HCT116 (cell line): ENCODE measurements around the gene HGFAC. TPM values are rescaled to one million over a fixed set of nuclear protein-coding genes. Genes with fewer than 3 reads are reported as not detected.

Experiments
- ATAC-seq: fragments of 200-7000 bp; cut with Tn5 transposase; 2 replicates; pipeline ENCODE4 v1.9.1; 2020; ENCODE audit warnings: mild to moderate bottlenecking, moderate library complexity
- BruUV-seq: library from RNA; stranded (reverse); fragments of 400-500 nt; replicated peaks from 2 replicates; lab custom pipeline; 2021; lab: Mats Ljungman, UMichigan
- CTCF ChIA-PET: fragments of 300-600 bp; sonication (Branson Sonifier 250); formaldehyde crosslinking; loops from one replicate; lab custom pipeline; 2021; ENCODE audit warnings: antibody characterized with exemption; lab: Charles Lee
- POLR2A ChIA-PET: fragments of 300-600, 350-600 bp; sonication (Branson Sonifier 250); formaldehyde crosslinking; loops from one replicate; lab custom pipeline; 2021; ENCODE audit warnings: antibody characterized with exemption; lab: Charles Lee
- RAD21 ChIA-PET, 2 experiments: fragments of 300-600 bp; sonication (Branson Sonifier 250); formaldehyde crosslinking; loops; one replicate each; lab custom pipeline; 2023; ENCODE audit warnings: low total read pairs in 2 of 2; ENCODE audit not compliant: uncharacterized antibody in 2 of 2, unreplicated experiment in 2 of 2, low non-redundant PET in 1 of 2; lab: Charles Lee
- DNase-seq: peaks from one replicate; pipeline ENCODE4 v3.0.0-alpha.2; 2010; ENCODE audit warnings: low read depth, low spot score
- H2AFZ ChIP-seq: fragments of 200-600 bp; shearing (Covaris generic), sonication (generic); 2 replicates; pipeline ENCODE4 v1.6.1; 2017; ENCODE audit warnings: low read depth, mixed run types, mixed read lengths, antibody characterized with exemption, low read length; ENCODE audit not compliant: poor library complexity, severe bottlenecking
- H3K27ac ChIP-seq: 2 replicates; pipeline ENCODE4 v1.5.1; 2012; ENCODE audit warnings: low read depth, low read length
- H3K27me3 ChIP-seq: fragments of 200-600 bp; sonication (generic); 2 replicates; pipeline ENCODE4 v1.6.1; 2016; ENCODE audit warnings: mixed run types, low read length, mixed read lengths; ENCODE audit not compliant: insufficient read depth
- H3K36me3 ChIP-seq, 2 experiments: fragments of 200-500 bp in 1 of 2; fragments of 200-600 bp in 1 of 2; sonication (Bioruptor generic) in 1 of 2; sonication (generic) in 1 of 2; 2 replicates each; pipeline versions ENCODE4 v1.5.1 to v1.6.1; 2014 to 2016; ENCODE audit warnings: low read length in 2 of 2, inconsistent platforms in 1 of 2, mixed read lengths in 1 of 2, mixed run types in 1 of 2; ENCODE audit not compliant: insufficient read depth in 2 of 2, control insufficient read depth in 1 of 2
- H3K4me1 ChIP-seq, 2 experiments: fragments of 200-600 bp in 1 of 2; sonication (generic) in 1 of 2; 2 replicates each; pipeline versions ENCODE4 v1.5.1 to v1.6.1; 2012 to 2017; ENCODE audit warnings: low read length in 2 of 2, inconsistent platforms in 1 of 2, mild to moderate bottlenecking in 1 of 2, mixed read lengths in 1 of 2, mixed run types in 1 of 2, moderate library complexity in 1 of 2; ENCODE audit not compliant: insufficient read depth in 2 of 2, control insufficient read depth in 1 of 2
- H3K4me2 ChIP-seq: fragments of 200-600 bp; sonication (generic); 2 replicates; pipeline ENCODE4 v1.6.1; 2017; ENCODE audit warnings: mixed run types, low read length, mixed read lengths
- H3K4me3 ChIP-seq, 2 experiments: fragments of 200-600 bp in 1 of 2; sonication (generic) in 1 of 2; replicated peaks in 1 of 2; 2 replicates each; pipeline ENCODE4 v1.5.1; 2011 to 2016; ENCODE audit warnings: low read length in 2 of 2, control low read depth in 1 of 2, low read depth in 1 of 2, mild to moderate bottlenecking in 1 of 2, mixed read lengths in 1 of 2, mixed run types in 1 of 2
- H3K79me2 ChIP-seq: fragments of 200-600 bp; sonication (generic); 2 replicates; pipeline ENCODE4 v1.6.1; 2017; ENCODE audit warnings: mild to moderate bottlenecking, mixed run types, low read length, moderate library complexity, mixed read lengths; ENCODE audit not compliant: insufficient read depth
- H3K9ac ChIP-seq: fragments of 200-600 bp; sonication (generic); 2 replicates; pipeline ENCODE4 v1.6.1; 2016; ENCODE audit warnings: low read length, mixed read lengths
- H3K9me2 ChIP-seq: fragments of 200-600 bp; sonication (generic), shearing (Covaris generic); 2 replicates; pipeline ENCODE4 v1.6.1; 2017; ENCODE audit warnings: mixed run types, mild to moderate bottlenecking, moderate library complexity; ENCODE audit not compliant: insufficient read depth
- H3K9me3 ChIP-seq, 2 experiments: fragments of 200-500 bp in 1 of 2; fragments of 200-600 bp in 1 of 2; sonication (Bioruptor generic) in 1 of 2; sonication (generic) in 1 of 2; 2 replicates each; pipeline ENCODE4 v1.6.1; 2014 to 2017; ENCODE audit warnings: low read length in 2 of 2, mixed read lengths in 2 of 2, inconsistent platforms in 1 of 2, low read depth in 1 of 2, mild to moderate bottlenecking in 1 of 2, mixed run types in 1 of 2, moderate library complexity in 1 of 2; ENCODE audit not compliant: control insufficient read depth in 1 of 2, insufficient read depth in 1 of 2
- H4K20me1 ChIP-seq: fragments of 200-600 bp; sonication (generic), shearing (Covaris generic); 2 replicates; pipeline ENCODE4 v1.6.1; 2017; ENCODE audit warnings: mixed run types, mild to moderate bottlenecking, moderate library complexity; ENCODE audit not compliant: insufficient read depth
- JUND ChIP-seq: IDR thresholded peaks from 2 replicates; pipeline ENCODE4 v1.6.1; 2012
- MAX ChIP-seq: IDR thresholded peaks from 2 replicates; pipeline ENCODE4 v1.6.1; 2012
- SIN3A ChIP-seq: IDR thresholded peaks from 2 replicates; pipeline ENCODE4 v1.6.1; 2012; ENCODE audit warnings: low read depth
- TCF7L2 ChIP-seq: IDR thresholded peaks from 2 replicates; pipeline ENCODE4 v1.7.0; 2011; ENCODE audit warnings: borderline replicate concordance, inconsistent platforms; ENCODE audit not compliant: insufficient read depth, insufficient read length; ENCODE audit errors: extremely low read depth
- YY1 ChIP-seq: IDR thresholded peaks from 2 replicates; pipeline ENCODE4 v1.6.1; 2011; ENCODE audit warnings: low read length, low read depth, moderate library complexity, mild to moderate bottlenecking; ENCODE audit not compliant: insufficient replicate concordance; ENCODE audit errors: extremely low read depth
- ZBTB33 ChIP-seq: IDR thresholded peaks from 2 replicates; pipeline ENCODE4 v1.6.1; 2011; ENCODE audit warnings: mild to moderate bottlenecking, low read length, moderate library complexity; ENCODE audit not compliant: insufficient replicate concordance; ENCODE audit errors: extremely low read depth
- intact Hi-C: fragments of 100-400 bp; cut with micrococcal nuclease; formaldehyde crosslinking; loops from 2 replicates; pipeline ENCODE4 v1.10.0; 2022
- total RNA-seq: library from RNA; stranded (reverse); gene quantifications from one replicate; pipeline ENCODE4 v1.2.1, GENCODE V29; 2021; ENCODE audit not compliant: unreplicated experiment

The HGFAC gene
- total RNA-seq, 1 experiment from 2014 or later, result 1.1 TPM

- no peaks in the 10 kb centered on the region for H3K9me2 ChIP-seq
- no peaks in the 10 kb centered on the region for H3K36me3 ChIP-seq
- ATAC-seq, result no peak
- no peak overlapping the region for H2AFZ ChIP-seq
- no peaks in the 10 kb centered on the region for H3K27me3 ChIP-seq
- no peak for TF ChIP-seq TCF7L2
- TF ChIP-seq SIN3A, result no peak
- TF ChIP-seq ZBTB33, result no peak
- no peak for TF ChIP-seq YY1
- no peak for TF ChIP-seq JUND
- TF ChIP-seq MAX, result no peak
- TF ChIP-seq, all 23 proteins: peak for 0
- POLR2A ChIA-PET, result no interaction called here
- no TSS peak for BruUV-seq
- intact Hi-C loops, result no loop called here
- no peak for DNase-seq
- H3K9ac ChIP-seq, result no peak overlapping the region
- RAD21 ChIA-PET, result no interaction called here
- H3K4me2 ChIP-seq, result no peak overlapping the region
- H3K9me3 ChIP-seq, result no peaks in the 10 kb centered on the region
- no peaks in the 10 kb centered on the region for H4K20me1 ChIP-seq
- H3K4me3 ChIP-seq, result no peak overlapping the region
- CTCF ChIA-PET, result no interaction called here
- H3K4me1 ChIP-seq, result peaks cover under 1 to 7% of the 10 kb centered on the region in 2 experiments; a peak in 2 of 4 replicates
- no peak overlapping the region for H3K27ac ChIP-seq
- H3K79me2 ChIP-seq, result no peaks in the 10 kb centered on the region
These were observed 3.5 kb downstream of the HGFAC start for GRCh38 chr4:3445111-3445820.
